ENCODE measurements around the gene LRRTM4.

DNA sequence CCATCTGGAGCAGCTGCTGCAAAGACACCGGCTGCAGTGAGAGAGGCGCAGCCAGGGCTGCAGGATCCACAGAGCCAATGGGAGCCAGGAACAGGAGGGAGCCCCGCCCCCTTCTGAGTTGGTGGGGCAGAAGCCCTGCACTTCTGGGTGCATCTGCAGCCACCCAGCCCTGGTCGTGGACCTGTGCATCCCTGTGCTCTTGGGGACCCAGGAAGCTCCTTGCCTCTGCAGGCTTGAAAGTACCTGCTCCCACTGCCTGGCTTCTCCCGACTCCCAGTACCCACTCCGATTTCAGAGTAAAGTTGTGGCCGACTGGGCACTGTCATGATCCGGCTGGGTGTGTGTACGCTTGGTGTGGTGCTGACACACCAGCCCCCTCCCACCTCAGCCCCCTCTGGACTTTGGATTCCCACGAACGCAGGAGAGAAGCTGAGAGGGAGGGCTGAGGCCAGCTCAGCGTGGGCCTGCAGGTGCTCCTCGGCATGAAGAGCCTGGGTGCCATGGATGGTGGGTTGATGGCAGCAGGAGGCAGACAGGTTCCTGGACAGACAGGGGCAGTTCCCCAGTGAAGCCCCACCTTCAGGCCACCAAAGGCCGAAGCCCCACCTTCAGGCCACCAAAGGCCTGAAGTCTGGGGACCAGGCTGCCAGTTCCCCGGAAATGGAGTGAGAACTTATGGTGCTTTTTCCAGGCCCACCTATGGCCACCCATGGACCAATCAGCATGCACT, 34.9 kb downstream of the LRRTM4 start:
- no peak for TF ChIP-seq CTCF (IDR thresholded peaks at IDR 0.05)
- TF ChIP-seq POLR2AphosphoS5 (IDR thresholded peaks at IDR 0.05): no peak
- no peak for TF ChIP-seq EP300 (IDR thresholded peaks at IDR 0.05; ENCODE audit: low read depth)
- no peak for TF ChIP-seq POLR2A (IDR thresholded peaks at IDR 0.05)

All from transverse colon (tissue), 4 donors.